Medulla oblongata (tissue), 1 donor: ENCODE data around the gene ERFL.

Experiments
- DNase-seq: peaks from one replicate; pipeline ENCODE4 v3.0.0-alpha.2; 2015; ENCODE audit errors: extremely low spot score

ERFL gene

DNA sequence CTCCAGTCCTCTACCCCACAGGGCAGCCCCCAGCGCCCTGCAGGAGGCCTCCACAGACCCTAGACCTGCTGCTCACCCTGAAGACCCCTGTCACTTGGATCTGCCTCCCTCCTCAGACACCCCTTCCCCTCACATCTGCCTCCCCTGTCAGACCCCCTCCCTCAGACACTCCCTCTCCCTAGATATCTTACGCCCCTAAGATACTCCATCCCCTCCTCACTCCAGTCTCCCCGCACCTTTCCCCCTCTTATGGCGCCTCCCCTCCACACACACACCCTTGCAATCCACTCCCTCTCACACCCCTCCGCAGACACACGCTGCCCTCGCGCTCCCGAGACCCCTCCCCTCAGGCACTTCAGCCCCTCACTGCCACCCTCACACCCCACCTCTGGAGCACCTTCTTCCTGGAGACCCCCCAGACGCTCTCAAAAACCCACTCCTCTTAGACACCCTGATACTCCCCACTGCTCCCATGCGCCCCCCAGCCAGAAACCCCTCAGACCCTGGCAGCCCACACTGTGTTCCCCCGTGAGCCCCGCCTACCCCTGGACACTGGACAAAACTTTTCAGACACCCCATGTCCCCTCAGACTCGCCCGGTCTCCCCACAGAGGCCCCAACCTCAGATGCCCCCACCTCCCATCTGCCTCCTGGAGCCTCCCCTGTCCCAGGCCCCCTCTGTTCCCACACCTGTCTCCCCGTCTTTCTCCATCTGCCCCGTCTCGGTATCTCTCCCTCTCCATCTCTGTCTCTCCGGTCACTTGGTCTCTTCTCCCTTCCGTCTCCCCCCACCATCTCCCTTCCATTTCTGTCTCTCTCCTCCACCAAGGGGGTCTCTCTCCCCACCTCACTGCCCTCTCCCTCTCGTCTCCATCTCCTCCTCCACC is 14.5 kb downstream of the ERFL start:
- no peak for DNase-seq

GRCh38 chr19:41912899-41913537 is 15.2 kb downstream of the ERFL start:
- DNase-seq: no peak

- DNase-seq: no peak
Observed at GRCh38 chr19:41911889-41912731, 16.1 kb downstream of the ERFL start.

DNA sequence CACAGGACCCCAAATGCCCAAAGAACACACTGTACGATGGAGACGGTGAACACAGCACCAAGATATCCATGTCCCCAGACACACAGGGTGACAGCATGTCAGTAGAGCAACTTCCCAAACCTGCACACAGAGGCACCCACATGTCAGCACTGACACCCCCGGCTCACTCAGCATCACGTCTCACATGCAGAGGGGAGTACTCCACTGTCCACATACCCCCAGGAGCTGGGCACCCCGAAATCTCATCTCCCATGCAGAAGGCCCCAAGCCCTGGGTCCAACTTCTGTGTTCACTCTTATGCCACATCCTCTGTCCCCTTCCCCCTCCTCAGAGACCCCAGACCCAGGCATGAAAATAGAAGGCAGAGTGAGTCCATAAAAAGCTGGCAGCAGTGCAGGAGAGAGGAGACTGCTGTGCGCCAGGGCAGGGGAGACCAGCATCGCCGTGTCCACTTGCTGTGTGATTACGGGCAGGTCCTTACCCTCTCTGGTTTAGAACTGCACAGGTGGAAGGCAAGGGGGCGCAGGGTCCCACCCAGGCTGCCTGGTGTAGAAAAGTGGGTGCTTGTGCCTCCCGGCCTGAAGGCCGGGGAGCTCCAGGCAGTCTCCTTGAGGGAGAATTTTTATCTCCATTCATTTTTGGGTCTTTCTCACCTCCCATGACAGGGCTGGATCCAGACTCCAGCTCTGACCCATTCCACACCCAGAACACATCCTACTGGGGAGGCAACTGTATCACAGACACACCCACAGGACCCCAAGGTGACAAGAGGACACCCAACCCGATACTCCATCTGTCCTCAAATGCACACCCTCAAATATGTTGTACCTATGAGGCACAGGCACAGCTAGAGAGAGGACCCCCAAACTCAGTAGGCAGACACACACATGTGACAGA is 17.0 kb downstream of the ERFL start:
- no peak for DNase-seq

DNA sequence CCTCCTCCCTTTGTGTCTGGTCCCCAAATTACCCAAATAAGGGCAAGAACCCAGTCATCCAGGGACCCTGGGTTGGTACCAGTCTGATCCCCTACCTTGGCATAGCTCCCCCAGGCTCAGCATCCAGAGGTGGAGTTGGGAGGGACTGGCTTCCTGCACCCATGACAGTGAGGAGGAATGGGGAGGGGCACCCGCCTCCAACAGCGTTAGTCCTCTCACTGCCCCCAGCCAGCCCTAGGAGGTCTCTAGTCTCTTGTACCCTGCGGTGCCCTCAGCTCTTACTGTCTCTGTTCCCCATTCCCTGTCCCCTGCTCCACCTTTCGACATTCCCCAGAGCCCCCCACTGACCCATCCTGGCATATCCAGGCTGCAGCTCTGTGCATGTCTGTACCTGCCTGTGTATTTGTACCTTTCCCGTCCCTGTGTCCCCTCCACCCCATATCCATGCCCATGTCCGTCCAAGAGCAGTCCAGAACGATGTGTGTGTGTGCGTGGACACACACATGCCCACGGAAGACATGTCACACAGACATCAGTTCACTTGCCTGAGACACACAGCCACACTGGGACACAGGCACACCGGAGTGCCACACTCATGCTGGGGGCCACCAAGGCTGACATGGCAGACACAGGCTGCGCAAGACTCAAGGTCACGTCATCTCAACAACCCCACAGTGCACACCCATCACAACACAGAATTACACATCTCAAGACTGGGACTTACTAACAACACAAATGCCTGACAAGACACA is 17.8 kb downstream of the ERFL start:
- DNase-seq: no peak

DNA sequence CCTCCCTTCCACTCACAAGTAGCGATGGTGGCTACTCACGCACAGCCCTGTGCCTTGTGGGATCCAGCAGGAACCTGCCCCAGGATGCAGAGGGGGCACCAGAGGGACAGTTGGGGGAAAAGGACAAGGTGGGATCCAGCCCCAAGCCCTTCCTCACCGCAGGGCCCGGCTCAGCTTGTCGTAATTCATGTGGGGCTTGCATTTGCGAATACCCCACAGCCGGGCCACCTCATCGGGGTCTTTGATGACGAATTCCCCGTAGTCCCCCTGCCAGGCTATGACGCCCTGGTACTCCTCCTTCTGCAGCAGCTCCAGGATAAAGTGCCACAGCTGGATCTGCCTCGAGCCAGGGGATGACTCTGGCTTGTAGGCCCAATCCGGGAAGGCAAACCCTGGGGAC is 18.5 kb downstream of the ERFL start:
- DNase-seq: no peak

DNA sequence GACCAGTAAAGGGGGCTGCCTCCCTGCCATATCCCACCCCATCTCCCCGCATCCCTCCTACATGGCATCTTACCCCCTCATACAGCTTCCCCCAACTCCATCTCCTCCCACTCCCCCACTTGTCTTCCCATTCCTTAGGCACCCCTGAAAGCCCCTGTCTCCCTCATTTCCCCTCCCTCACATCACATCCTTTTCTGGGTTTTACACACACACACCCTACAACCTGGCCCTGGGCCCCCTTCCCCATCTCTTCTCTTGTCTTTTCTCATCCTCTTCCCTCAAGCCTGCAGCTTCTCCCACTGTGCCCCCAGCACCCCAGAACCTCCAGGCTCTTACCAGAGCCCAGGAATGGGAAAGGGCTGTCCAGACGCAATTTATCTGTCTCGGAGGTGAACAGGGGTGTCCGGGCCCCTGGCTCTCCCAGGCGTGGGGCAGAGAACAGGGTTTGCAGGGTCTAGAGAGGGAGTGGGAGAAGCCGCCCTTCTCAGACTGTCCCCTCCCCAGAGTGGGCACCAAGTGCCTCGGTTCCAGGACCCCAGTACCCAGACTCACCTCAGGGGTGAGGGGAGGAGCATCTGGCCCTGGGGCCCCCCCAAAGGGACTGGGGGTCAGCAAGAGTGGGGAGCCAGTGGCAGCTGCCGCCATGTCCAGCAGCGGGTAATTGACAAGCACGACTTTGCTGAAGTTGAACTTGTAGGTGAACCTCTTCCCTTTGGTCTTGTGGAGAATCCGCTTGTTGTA is 19.4 kb downstream of the ERFL start:
- no peak for DNase-seq

DNA sequence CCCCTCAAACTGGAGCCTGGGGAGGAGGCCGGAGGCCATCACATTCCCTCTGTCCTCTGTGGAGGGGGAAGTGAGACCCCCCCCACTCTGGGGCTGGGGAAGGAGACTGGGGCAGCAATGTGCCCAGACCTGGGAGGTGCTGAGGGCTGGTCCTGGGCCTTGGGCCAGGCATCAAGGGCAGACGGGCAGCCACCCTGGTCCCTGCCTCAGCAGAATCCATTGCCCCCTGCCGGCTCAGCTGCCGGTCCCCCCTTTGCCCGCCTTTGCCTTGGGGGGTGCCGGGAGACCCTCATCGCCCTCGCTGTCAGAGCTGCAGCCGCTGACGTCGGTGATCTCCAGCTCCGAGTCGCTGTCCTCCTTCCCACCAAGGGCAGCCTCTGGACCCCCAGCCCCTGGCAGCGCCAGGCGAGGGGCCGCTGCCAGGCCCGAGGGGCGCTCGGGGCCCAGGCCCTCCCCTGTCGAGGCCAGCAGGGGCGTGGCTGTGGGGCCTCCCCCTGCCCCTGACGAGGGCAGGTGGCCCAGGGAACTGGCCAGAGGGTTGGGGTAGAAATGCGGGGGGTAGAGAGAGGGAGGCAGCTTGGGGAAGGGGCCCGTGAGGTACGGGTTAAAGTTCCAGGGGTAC is 20.1 kb downstream of the ERFL start:
- DNase-seq: no peak

GRCh38 chr19:41906916-41907680 is 21.2 kb downstream of the ERFL start:
- DNase-seq: no peak

DNA sequence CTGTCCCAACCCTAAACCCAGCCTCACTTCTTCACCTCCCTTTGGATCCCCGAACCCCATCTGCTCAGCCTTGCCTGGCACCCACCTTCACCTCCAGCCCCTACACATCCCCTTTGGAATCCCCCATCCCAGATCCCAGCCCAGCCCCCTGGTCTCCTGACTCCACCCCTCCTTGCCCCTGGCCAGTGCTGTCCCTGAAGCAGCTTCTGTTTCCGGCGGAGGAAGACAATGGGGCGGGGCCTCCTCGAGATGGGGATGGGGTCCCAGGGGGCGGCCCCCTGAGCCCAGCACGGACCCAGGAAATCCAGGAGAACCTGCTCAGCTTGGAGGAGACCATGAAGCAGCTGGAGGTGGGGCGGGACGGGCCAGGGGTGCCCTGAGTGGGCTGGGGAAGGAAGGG is 22.0 kb downstream of the ERFL start:
- DNase-seq: no peak

DNA sequence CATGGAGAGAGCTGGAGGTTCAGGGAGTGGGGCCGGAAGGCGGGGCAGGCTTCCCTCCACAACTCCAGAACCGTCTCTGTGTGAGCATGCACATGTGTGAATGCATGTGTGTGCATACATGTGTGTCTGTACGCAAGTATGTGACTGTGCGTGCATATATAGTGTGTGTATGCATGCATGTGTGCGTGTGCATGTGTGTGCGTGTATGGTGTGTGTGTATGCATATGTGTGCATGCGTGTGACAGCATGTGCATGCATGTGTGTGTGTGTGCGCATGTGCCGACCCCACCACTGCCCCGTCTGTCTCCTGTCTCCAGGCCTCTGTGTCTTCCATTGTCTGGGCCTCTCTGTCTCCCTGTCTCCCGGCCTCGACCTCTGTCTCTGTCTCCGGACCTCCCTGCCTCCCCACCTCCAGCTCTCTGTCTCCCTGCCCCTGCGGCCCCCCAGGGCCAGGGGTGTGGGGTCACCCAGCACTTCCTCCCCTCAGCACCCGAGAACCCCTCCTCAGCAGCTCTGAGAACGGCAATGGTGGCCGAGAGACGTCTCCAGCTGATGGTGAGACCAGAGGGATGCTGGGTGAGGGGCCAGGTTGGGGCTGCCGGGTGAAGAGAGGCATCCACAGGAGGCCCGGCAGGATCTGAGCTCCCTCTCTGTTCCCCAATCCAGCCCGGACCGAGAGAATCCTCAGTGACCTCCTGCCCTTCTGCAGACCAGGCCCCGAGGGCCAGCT is 22.8 kb downstream of the ERFL start:
- no peak for DNase-seq

DNA sequence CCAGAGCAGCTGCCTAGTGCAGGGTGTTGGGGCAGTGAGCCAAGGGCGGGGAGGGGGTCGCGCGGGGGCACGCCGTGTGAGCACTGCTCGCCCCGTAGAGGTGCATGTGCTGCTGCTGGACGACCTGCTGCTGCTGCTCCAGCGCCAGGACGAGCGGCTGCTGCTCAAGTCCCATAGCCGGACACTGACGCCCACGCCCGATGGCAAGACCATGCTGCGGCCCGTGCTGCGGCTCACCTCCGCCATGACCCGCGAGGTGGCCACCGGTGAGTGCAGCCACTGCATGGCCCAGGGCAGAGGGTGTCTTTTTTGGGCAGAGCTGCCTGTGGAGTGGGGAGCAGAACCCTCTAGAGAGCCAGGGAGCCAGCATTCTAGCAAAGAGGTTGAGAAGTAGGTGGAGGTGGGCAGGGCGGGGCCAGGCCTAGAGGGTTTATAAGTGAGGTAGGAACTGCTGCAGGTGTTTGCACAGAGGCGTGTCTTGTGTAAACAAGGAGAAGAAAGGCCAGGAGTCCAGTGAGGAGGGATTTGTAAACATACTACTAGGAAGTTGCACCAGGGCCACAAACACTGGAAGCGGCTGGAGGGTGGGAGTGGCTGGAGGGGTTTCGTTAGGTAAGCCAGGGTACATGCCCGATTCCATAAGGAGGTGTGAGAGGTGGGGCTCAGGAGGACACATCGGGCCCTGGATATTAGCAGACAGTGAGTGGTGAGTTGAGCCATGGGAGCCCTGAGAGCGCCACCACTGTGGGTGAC is 24.0 kb downstream of the ERFL start:
- no peak for DNase-seq

GRCh38 chr19:41903193-41903953 is 24.9 kb downstream of the ERFL start:
- no peak for DNase-seq

DNA sequence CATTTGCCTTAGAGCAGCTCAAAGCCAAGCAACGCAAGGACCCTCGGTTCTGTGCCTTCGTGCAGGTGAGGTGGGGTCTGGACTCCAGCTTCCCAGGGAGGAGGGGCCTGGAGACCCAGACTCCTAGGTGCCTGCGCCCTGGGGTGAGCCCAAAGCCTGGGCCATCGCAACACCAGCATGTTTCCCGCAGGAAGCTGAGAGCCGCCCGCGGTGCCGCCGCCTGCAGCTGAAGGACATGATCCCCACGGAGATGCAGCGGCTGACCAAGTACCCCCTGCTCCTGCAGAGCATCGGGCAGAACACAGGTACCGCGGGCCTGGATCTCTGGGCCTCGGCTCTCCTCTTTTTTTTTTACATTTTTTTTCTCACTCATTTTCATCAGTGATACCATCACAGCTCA is 25.7 kb downstream of the ERFL start:
- no peak for DNase-seq

DNA sequence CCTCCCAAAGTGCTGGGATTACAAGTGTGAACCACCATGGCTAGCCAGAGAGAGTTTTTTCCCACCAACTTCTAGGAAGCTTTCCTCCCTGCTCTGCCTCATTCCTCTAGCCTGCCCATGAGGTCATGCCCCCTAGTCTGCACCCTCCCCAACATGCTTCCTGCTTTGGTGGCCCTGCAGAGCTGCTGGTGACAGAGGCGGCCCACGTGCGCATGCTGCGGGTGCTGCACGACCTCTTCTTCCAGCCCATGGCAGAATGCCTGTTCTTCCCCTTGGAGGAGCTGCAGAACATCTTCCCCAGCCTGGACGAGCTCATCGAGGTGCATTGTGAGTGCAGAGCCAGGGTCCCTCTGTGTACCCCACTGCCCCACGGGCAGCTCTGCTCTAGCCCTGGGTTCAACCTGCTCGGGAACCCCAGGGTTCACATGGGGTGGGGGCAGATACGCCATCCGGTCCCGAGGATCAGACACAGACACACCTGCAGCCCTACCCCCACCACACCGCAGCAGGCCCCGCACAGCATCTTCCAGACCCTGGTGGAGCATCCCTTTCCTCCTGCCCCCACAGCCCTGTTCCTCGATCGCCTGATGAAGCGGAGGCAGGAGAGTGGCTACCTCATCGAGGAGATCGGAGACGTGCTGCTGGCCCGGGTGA is 26.4 kb downstream of the ERFL start:
- no peak for DNase-seq

GRCh38 chr19:41898235-41898634 is 30.0 kb downstream of the ERFL start:
- no peak for DNase-seq
